Neural crest cell (in vitro differentiated cells): ENCODE results near the gene GALNT13. TPM values are rescaled to one million over a fixed set of nuclear protein-coding genes. Genes with fewer than 3 reads are reported as not detected.
"Not testable (repeated sequence)": the region's sequence is repeated elsewhere in the genome, so short reads cannot be mapped to it uniquely, and the experiment has no call there.

Experiments used
- DNase-seq: peaks from one replicate; pipeline ENCODE4 v3.0.0; 2021; ENCODE audit warnings: low read depth, mixed read lengths, low spot score
- H3K27ac Mint-ChIP-seq: one replicate; pipeline ENCODE4 v1.8.0; 2021; ENCODE audit warnings: mild to moderate bottlenecking, mixed read lengths; ENCODE audit not compliant: unreplicated experiment
- H3K27me3 Mint-ChIP-seq: 2 replicates; pipeline ENCODE4 v1.8.0; 2021; ENCODE audit warnings: low read depth, mild to moderate bottlenecking, mixed read lengths
- H3K36me3 Mint-ChIP-seq: 2 replicates; pipeline ENCODE4 v1.8.0; 2021; ENCODE audit warnings: low read depth, mild to moderate bottlenecking, mixed read lengths
- H3K4me1 Mint-ChIP-seq: 2 replicates; pipeline ENCODE4 v1.8.0; 2021; ENCODE audit warnings: mixed read lengths
- H3K4me3 Mint-ChIP-seq: one replicate; pipeline ENCODE4 v1.8.0; 2021; ENCODE audit warnings: mild to moderate bottlenecking, mixed read lengths
- H3K9me3 Mint-ChIP-seq: 2 replicates; pipeline ENCODE4 v1.8.0; 2021; ENCODE audit warnings: mixed read lengths
- total RNA-seq: library from RNA; stranded (reverse); gene quantifications from 2 replicates; pipeline ENCODE4 v1.2.1, GENCODE V29; 2021
- TF ChIP-seq, protein P1 (sequence below): fragments of 200-600 bp; sonication (generic); conservative IDR thresholded peaks from 2 replicates; pipeline ENCODE4 v1.5.0; 2021; ENCODE audit warnings: antibody characterized with exemption, mild to moderate bottlenecking

Gene GALNT13
- total RNA-seq, 1 donor from 2014 or later: 7.4 TPM

GRCh38 chr2:154455866-154456265 is 584.1 kb downstream of the GALNT13 start:
- Mint-ChIP-seq H3K9me3 (no peaks in the 10 kb centered on the region), H3K27ac (no peak overlapping the region), H3K36me3 (no peaks in the 10 kb centered on the region), H3K4me3 (no peak overlapping the region), H3K27me3 (no peaks in the 10 kb centered on the region), H3K4me1 (no peaks in the 10 kb centered on the region)
- DNase-seq: no peak
- TF ChIP-seq, protein P1, sequence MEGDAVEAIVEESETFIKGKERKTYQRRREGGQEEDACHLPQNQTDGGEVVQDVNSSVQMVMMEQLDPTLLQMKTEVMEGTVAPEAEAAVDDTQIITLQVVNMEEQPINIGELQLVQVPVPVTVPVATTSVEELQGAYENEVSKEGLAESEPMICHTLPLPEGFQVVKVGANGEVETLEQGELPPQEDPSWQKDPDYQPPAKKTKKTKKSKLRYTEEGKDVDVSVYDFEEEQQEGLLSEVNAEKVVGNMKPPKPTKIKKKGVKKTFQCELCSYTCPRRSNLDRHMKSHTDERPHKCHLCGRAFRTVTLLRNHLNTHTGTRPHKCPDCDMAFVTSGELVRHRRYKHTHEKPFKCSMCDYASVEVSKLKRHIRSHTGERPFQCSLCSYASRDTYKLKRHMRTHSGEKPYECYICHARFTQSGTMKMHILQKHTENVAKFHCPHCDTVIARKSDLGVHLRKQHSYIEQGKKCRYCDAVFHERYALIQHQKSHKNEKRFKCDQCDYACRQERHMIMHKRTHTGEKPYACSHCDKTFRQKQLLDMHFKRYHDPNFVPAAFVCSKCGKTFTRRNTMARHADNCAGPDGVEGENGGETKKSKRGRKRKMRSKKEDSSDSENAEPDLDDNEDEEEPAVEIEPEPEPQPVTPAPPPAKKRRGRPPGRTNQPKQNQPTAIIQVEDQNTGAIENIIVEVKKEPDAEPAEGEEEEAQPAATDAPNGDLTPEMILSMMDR: no peak

- no peaks in the 10 kb centered on the region for H3K4me1 Mint-ChIP-seq
- no peak overlapping the region for H3K4me3 Mint-ChIP-seq
- H3K9me3 Mint-ChIP-seq: no peaks in the 10 kb centered on the region
- H3K36me3 Mint-ChIP-seq: no peaks in the 10 kb centered on the region
- no peak for DNase-seq
- H3K27ac Mint-ChIP-seq: no peak overlapping the region
- TF ChIP-seq, protein P1: no peak
- no peaks in the 10 kb centered on the region for H3K27me3 Mint-ChIP-seq
Measured at GRCh38 chr2:154457286-154457685, 585.6 kb downstream of the GALNT13 start.

DNA sequence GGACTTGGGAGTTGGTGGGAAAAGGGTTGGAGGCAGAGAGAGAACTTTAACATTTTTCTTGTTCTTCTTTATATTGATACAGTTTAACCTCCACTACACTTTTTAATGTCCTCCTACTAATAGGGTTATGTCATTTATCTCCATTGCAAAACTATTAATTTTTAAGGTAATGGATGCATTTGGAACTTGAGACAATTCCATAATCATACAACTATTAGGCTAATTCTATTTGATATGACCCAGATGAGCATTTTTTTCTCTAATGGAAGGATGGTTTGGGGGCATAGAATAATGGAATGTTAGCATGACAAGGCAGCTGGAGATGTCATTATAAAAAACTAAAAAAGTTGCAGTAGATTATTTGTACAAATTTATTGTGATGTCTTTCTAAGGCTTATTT is 587.6 kb downstream of the GALNT13 start:
- Mint-ChIP-seq H3K27me3 (no peaks in the 10 kb centered on the region), H3K27ac (no peak overlapping the region), H3K36me3 (no peaks in the 10 kb centered on the region), H3K9me3 (no peaks in the 10 kb centered on the region), H3K4me3 (no peak overlapping the region), H3K4me1 (no peaks in the 10 kb centered on the region)
- TF ChIP-seq, protein P1: no peak
- no peak for DNase-seq

- H3K27ac Mint-ChIP-seq: no peak overlapping the region
- TF ChIP-seq, protein P1: no peak
- H3K4me3 Mint-ChIP-seq: no peak overlapping the region
- no peaks in the 10 kb centered on the region for H3K36me3 Mint-ChIP-seq
- H3K4me1 Mint-ChIP-seq: no peaks in the 10 kb centered on the region
- no peaks in the 10 kb centered on the region for H3K27me3 Mint-ChIP-seq
- no peak for DNase-seq
- no peaks in the 10 kb centered on the region for H3K9me3 Mint-ChIP-seq
Measured at GRCh38 chr2:154462634-154463033, 590.9 kb downstream of the GALNT13 start.

DNA sequence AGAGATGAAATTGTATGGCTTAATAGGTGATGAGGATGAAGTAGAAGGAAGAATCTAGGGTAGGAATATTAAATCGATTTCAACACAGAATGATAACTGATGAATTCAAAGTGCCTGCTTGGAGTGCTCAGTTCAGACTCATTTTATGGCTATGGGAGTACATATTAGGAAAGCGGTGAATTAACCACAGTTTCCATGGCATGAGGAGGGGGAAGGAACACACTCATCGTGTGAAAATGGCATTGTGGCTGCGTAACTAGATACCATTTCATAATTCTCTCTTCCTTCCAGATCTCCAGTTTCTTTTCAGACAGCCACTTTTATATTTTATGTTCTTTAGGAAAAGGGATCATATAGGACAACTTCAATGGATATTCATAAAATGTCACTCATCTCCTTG is 594.5 kb downstream of the GALNT13 start:
- Mint-ChIP-seq H3K4me1 (no peaks in the 10 kb centered on the region), H3K9me3 (no peaks in the 10 kb centered on the region), H3K27me3 (no peaks in the 10 kb centered on the region), H3K4me3 (no peak overlapping the region), H3K36me3 (no peaks in the 10 kb centered on the region), H3K27ac (no peak overlapping the region)
- DNase-seq: no peak
- TF ChIP-seq, protein P1: no peak

DNA sequence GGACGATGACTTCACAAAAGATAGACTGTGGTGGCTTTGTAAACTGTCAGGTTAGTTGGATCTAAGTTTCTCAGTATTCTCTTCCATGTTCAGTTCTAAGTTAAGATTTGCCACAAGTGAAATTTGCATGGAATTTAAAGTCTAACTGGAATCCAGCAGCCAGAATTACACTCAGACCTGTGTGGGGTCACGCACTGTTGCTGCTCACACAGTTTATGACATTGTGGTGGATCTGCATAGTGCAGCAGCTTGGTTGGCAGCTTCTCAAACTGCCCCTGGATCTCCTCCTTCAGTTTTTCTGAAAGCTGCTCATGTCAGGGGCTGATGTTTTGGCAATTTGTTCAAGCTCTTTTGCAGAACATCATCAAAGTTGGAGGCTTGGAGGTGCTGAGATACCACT is 598.7 kb downstream of the GALNT13 start:
- no peaks in the 10 kb centered on the region for H3K27me3 Mint-ChIP-seq
- no peak overlapping the region for H3K27ac Mint-ChIP-seq
- TF ChIP-seq, protein P1: no peak
- peaks cover 2% of the 10 kb centered on the region for H3K9me3 Mint-ChIP-seq
- H3K36me3 Mint-ChIP-seq: no peaks in the 10 kb centered on the region
- DNase-seq: no peak
- no peaks in the 10 kb centered on the region for H3K4me1 Mint-ChIP-seq
- no peak overlapping the region for H3K4me3 Mint-ChIP-seq

- not testable (repeated sequence) for H3K4me3 Mint-ChIP-seq, DNase-seq, H3K36me3 Mint-ChIP-seq, H3K9me3 Mint-ChIP-seq, H3K27ac Mint-ChIP-seq, H3K27me3 Mint-ChIP-seq, H3K4me1 Mint-ChIP-seq
Measured at GRCh38 chr2:154471492-154471891, 599.8 kb downstream of the GALNT13 start.
